Testis (tissue), 3 donors: ENCODE measurements around the gene WDR4. TPM values are rescaled to one million over a fixed set of nuclear protein-coding genes. Genes with fewer than 3 reads are reported as not detected.
"Not testable (repeated sequence)": the region's sequence is repeated elsewhere in the genome, so short reads cannot be mapped to it uniquely, and the experiment has no call there.

Experiments used
- DNase-seq: peaks from one replicate; pipeline ENCODE4 v3.0.0-alpha.2; 2019
- H3K27ac ChIP-seq, 2 donors: fragments of 200-600 bp; sonication (generic); one replicate each; pipeline ENCODE4 v1.5.1; 2019
- H3K27me3 ChIP-seq: fragments of 200-600 bp; sonication (generic); one replicate; pipeline ENCODE4 v1.5.1; 2019
- H3K36me3 ChIP-seq: fragments of 200-600 bp; sonication (generic); one replicate; pipeline ENCODE4 v1.5.1; 2017; ENCODE audit warnings: low read depth; ENCODE audit errors: missing control alignments
- H3K4me1 ChIP-seq: fragments of 200-600 bp; sonication (generic); one replicate; pipeline ENCODE4 v1.5.1; 2019
- H3K4me3 ChIP-seq, 2 donors: fragments of 200-600 bp; sonication (generic); one replicate each; pipeline ENCODE4 v1.5.1; 2017 to 2019
- H3K9me3 ChIP-seq: fragments of 200-600 bp; sonication (generic); one replicate; pipeline ENCODE4 v1.5.1; 2017
- CTCF ChIP-seq, 3 experiments: fragments of 450-650 bp in 2 of 3; fragments of 200-600 bp in 1 of 3; sonication (generic) in 1 of 3; IDR thresholded peaks; one replicate each; pipeline ENCODE4 v1.5.1; 2016 to 2019; ENCODE audit warnings: antibody characterized with exemption in 3 of 3, mild to moderate bottlenecking in 2 of 3, moderate library complexity in 1 of 3
- POLR2A ChIP-seq: fragments of 450-650 bp; IDR thresholded peaks from one replicate; pipeline ENCODE4 v1.6.1; 2017; ENCODE audit warnings: antibody characterized with exemption, mild to moderate bottlenecking, moderate library complexity
- WGBS, 2 donors: methylation state at CpG; one replicate each; pipeline ENCODE4 v1.1.5; 2018; 5-methylcytosine and 5-hydroxymethylcytosine counted together
- intact Hi-C: fragments of 100-400 bp; cut with DNase I; formaldehyde crosslinking; loops from one replicate; pipeline ENCODE4 v1.15.1; 2023; ENCODE audit warnings: low total_unique reads
- polyA plus RNA-seq: library from polyadenylated mRNA; stranded (reverse); fragments of 350-450 nt; fragmentation: Illumina TruSeq; extraction: RNeasy Lipid Tissue Mini Kit (QIAGEN cat#74804); gene quantifications from one replicate; pipeline ENCODE4 v1.2.3, GENCODE V29; 2014; ENCODE audit warnings: low read depth, low replicate concordance; ENCODE audit not compliant: insufficient read depth
- total RNA-seq, 2 donors: library from RNA; depleted of rRNA; stranded (reverse); fragments of >200 nt; gene quantifications; one replicate each; pipeline ENCODE4 v1.2.3, GENCODE V29; 2016

WDR4 gene
- total and polyA plus RNA-seq, 3 donors from 2014 or later: 14.2 to 24.9 (median 24.8) TPM

GRCh38 chr21:42850866-42851391, 28.4 kb downstream of the WDR4 start:
- Histone ChIP-seq H3K27ac (no peak overlapping the region), H3K9me3 (no peaks in the 10 kb centered on the region), H3K4me3 (no peak overlapping the region), H3K27me3 (no peaks in the 10 kb centered on the region), H3K36me3 (no peaks in the 10 kb centered on the region), H3K4me1 (no peaks in the 10 kb centered on the region)
- 78 to 92% methylated on average over 8 to 21 of the region's 21 CpGs for WGBS, 2 donors
- DNase-seq: peak; percentile 43
- no peak for TF ChIP-seq POLR2A
- peak in 2 of 3 experiments; percentile 4 to 6 for TF ChIP-seq CTCF (IDR thresholded peaks at IDR 0.05)
- intact Hi-C loops: no loop called here

- Histone ChIP-seq H3K4me1 (no peaks in the 10 kb centered on the region), H3K4me3 (no peak overlapping the region), H3K27me3 (no peaks in the 10 kb centered on the region), H3K27ac (no peak overlapping the region), H3K9me3 (no peaks in the 10 kb centered on the region), H3K36me3 (no peaks in the 10 kb centered on the region)
- WGBS, 2 donors: 88 to 95% methylated on average over 5 to 10 of the region's 10 CpGs
- DNase-seq: no peak
- TF ChIP-seq POLR2A (no peak), CTCF (IDR thresholded peaks at IDR 0.05) (no peak)
- intact Hi-C loops: no loop called here
These were observed 28.9 kb downstream of the WDR4 start for GRCh38 chr21:42850463-42850862.

GRCh38 chr21:42849759-42850412, 29.5 kb downstream of the WDR4 start:
- Histone ChIP-seq H3K4me1 (no peaks in the 10 kb centered on the region), H3K27me3 (no peaks in the 10 kb centered on the region), H3K4me3 (no peak overlapping the region), H3K36me3 (no peaks in the 10 kb centered on the region), H3K27ac (no peak overlapping the region), H3K9me3 (no peaks in the 10 kb centered on the region)
- intact Hi-C loops: no loop called here
- no peak for DNase-seq
- 88 to 90% methylated on average over 27 to 29 of the region's 29 CpGs for WGBS, 2 donors
- TF ChIP-seq POLR2A (no peak), CTCF (IDR thresholded peaks at IDR 0.05) (no peak)

- no peak for DNase-seq
- Histone ChIP-seq H3K9me3 (no peaks in the 10 kb centered on the region), H3K4me3 (no peak overlapping the region), H3K36me3 (no peaks in the 10 kb centered on the region), H3K4me1 (no peaks in the 10 kb centered on the region), H3K27me3 (no peaks in the 10 kb centered on the region), H3K27ac (no peak overlapping the region)
- intact Hi-C loops: no loop called here
- TF ChIP-seq POLR2A: no peak
- no peak for TF ChIP-seq CTCF (IDR thresholded peaks at IDR 0.05)
- WGBS, 2 donors: 88 to 89% methylated on average over 49 to 52 of the region's 54 CpGs
These were observed 30.2 kb downstream of the WDR4 start for GRCh38 chr21:42848932-42849758.

- 93 to 96% methylated on average over 56 to 93 of the region's 95 CpGs for WGBS, 2 donors
- intact Hi-C loops, H3K27ac ChIP-seq, H3K9me3 ChIP-seq, DNase-seq, H3K4me3 ChIP-seq, H3K36me3 ChIP-seq, H3K27me3 ChIP-seq, H3K4me1 ChIP-seq: not testable (repeated sequence)
These were observed 31.0 kb downstream of the WDR4 start for GRCh38 chr21:42848144-42848931.
